Smooth muscle cell (in vitro differentiated cells): ENCODE data around the gene MRTFB. TPM values are rescaled to one million over a fixed set of nuclear protein-coding genes. Genes with fewer than 3 reads are reported as not detected.
"Not testable (repeated sequence)": the region's sequence is repeated elsewhere in the genome, so short reads cannot be mapped to it uniquely, and the experiment has no call there.

ENCODE experiments used
- DNase-seq: peaks from one replicate; lab custom pipeline; 2025; ENCODE audit not compliant: unreplicated experiment; lab: John Stamatoyannopoulos, UW
- H2AFZ ChIP-seq: fragments of 200-600 bp; sonication (generic); 2 replicates; pipeline ENCODE4 v1.6.0; 2016; ENCODE audit warnings: antibody characterized with exemption, low read depth, mild to moderate bottlenecking
- H3F3A ChIP-seq: fragments of 200-600 bp; sonication (generic); 2 replicates; pipeline ENCODE4 v1.6.0; 2017; ENCODE audit warnings: antibody characterized with exemption, low read depth
- H3K27ac ChIP-seq: fragments of 200-600 bp; sonication (generic); 2 replicates; pipeline ENCODE4 v1.5.1; 2016; ENCODE audit warnings: low read depth, mild to moderate bottlenecking
- H3K27me3 ChIP-seq: fragments of 200-600 bp; sonication (generic); 2 replicates; pipeline ENCODE4 v1.6.1; 2016; ENCODE audit warnings: low read depth, mild to moderate bottlenecking
- H3K36me3 ChIP-seq: fragments of 200-600 bp; sonication (generic); 2 replicates; pipeline ENCODE4 v1.5.1; 2016; ENCODE audit warnings: low read depth
- H3K4me1 ChIP-seq: fragments of 200-600 bp; sonication (generic); 2 replicates; pipeline ENCODE4 v1.5.1; 2016; ENCODE audit warnings: low read depth
- H3K4me2 ChIP-seq: fragments of 200-600 bp; sonication (generic); 2 replicates; pipeline ENCODE4 v1.6.0; 2016; ENCODE audit warnings: mild to moderate bottlenecking
- H3K4me3 ChIP-seq: fragments of 200-600 bp; sonication (generic); 2 replicates; pipeline ENCODE4 v1.5.1; 2016; ENCODE audit warnings: mild to moderate bottlenecking
- H3K79me2 ChIP-seq: fragments of 200-600 bp; sonication (generic); 2 replicates; pipeline ENCODE4 v1.6.0; 2016; ENCODE audit warnings: low read depth, mild to moderate bottlenecking
- H3K9ac ChIP-seq: fragments of 200-600 bp; sonication (generic); 2 replicates; pipeline ENCODE4 v1.6.0; 2016; ENCODE audit warnings: low read depth
- H3K9me3 ChIP-seq: fragments of 200-600 bp; sonication (generic); replicated peaks from 2 replicates; pipeline ENCODE4 v1.5.1; 2016; ENCODE audit warnings: low read depth
- H4K20me1 ChIP-seq: fragments of 200-600 bp; sonication (generic); 2 replicates; pipeline ENCODE4 v1.6.0; 2016; ENCODE audit warnings: low read depth
- WGBS: methylation state at CpG from one replicate; pipeline ENCODE4 v1.1.7; 2016; ENCODE audit warnings: low lambda C conversion rate; 5-methylcytosine and 5-hydroxymethylcytosine counted together
- polyA plus RNA-seq: library from polyadenylated mRNA; unstranded; fragments of >200 nt; fragmentation: Nextera tagmentation; extraction: Ambion mirVana; gene quantifications from 2 replicates; pipeline ENCODE4 v1.2.1, GENCODE V29; 2016
- total RNA-seq: library from RNA; depleted of rRNA; stranded (reverse); fragments of >200 nt; gene quantifications from 2 replicates; pipeline ENCODE4 v1.2.3, GENCODE V29; 2014
- TF ChIP-seq, protein P1 (sequence below): fragments of 200-600 bp; sonication (generic); IDR thresholded peaks from 2 replicates; pipeline ENCODE4 v1.5.1; 2017; ENCODE audit warnings: borderline replicate concordance, mild to moderate bottlenecking, antibody characterized with exemption; ENCODE audit not compliant: insufficient read depth, poor library complexity, severe bottlenecking

MRTFB gene, protein sequence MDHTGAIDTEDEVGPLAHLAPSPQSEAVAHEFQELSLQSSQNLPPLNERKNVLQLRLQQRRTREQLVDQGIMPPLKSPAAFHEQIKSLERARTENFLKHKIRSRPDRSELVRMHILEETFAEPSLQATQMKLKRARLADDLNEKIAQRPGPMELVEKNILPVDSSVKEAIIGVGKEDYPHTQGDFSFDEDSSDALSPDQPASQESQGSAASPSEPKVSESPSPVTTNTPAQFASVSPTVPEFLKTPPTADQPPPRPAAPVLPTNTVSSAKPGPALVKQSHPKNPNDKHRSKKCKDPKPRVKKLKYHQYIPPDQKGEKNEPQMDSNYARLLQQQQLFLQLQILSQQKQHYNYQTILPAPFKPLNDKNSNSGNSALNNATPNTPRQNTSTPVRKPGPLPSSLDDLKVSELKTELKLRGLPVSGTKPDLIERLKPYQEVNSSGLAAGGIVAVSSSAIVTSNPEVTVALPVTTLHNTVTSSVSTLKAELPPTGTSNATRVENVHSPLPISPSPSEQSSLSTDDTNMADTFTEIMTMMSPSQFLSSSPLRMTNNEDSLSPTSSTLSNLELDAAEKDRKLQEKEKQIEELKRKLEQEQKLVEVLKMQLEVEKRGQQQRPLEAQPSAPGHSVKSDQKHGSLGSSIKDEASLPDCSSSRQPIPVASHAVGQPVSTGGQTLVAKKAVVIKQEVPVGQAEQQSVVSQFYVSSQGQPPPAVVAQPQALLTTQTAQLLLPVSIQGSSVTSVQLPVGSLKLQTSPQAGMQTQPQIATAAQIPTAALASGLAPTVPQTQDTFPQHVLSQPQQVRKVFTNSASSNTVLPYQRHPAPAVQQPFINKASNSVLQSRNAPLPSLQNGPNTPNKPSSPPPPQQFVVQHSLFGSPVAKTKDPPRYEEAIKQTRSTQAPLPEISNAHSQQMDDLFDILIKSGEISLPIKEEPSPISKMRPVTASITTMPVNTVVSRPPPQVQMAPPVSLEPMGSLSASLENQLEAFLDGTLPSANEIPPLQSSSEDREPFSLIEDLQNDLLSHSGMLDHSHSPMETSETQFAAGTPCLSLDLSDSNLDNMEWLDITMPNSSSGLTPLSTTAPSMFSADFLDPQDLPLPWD
- total RNA-seq (20.7 and 22.6 TPM in 2 replicates), polyA plus RNA-seq (6.8 and 9.7 TPM in 2 replicates)

DNA sequence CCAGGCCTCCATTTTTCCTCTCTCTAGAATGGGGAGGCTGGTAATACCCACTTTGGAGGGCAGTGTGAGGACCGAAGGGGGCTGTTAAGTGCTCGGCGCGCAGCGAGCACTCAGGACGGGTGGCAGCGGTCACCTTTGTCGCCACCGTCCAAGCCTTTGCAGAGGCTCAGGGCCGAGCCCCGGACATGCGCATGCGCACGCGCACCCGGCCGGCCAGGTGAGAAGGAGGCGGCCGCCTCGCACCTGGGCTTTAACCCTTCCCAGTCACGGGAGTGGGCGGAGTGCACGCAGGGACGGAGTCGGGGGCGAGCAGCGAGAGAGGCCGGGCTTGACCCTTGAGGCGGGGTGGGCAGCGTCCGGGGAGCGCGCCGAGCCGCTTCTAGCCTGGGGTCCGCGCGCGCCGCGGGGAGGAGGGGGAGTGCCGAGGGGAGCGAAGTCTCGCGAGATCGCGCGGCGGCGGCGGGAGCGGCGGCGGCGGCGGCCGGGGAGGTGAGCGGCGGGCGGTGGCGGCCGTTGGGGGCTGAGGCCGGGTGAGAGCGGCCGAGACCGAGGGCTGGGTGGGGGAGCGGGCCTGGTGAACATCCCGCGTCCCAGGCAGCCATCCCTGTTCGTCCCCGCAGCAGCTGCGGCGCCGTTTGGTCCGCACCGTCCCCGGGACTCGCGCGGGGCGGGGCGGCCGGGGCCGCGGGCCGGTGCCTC is at the start of gene MRTFB:
TSS of gene MRTFB (plus strand) at position 443 of the 699 bp plus-strand sequence. CDS start 69,288 bp downstream, outside the sequence.
- H3K9me3 ChIP-seq, result no peaks in the 10 kb centered on the region
- peak within 1 kb of the TSS; percentile 91 for H3K9ac ChIP-seq
- TF ChIP-seq, protein P1, sequence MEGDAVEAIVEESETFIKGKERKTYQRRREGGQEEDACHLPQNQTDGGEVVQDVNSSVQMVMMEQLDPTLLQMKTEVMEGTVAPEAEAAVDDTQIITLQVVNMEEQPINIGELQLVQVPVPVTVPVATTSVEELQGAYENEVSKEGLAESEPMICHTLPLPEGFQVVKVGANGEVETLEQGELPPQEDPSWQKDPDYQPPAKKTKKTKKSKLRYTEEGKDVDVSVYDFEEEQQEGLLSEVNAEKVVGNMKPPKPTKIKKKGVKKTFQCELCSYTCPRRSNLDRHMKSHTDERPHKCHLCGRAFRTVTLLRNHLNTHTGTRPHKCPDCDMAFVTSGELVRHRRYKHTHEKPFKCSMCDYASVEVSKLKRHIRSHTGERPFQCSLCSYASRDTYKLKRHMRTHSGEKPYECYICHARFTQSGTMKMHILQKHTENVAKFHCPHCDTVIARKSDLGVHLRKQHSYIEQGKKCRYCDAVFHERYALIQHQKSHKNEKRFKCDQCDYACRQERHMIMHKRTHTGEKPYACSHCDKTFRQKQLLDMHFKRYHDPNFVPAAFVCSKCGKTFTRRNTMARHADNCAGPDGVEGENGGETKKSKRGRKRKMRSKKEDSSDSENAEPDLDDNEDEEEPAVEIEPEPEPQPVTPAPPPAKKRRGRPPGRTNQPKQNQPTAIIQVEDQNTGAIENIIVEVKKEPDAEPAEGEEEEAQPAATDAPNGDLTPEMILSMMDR, result no peak
- no peaks in the 10 kb centered on the region for H3F3A ChIP-seq
- DNase-seq, result peak; percentile 42
- 2% methylated on average over 34 of the region's 86 CpGs for WGBS
- H3K36me3 ChIP-seq, result no peaks in the 10 kb centered on the region
- H2AFZ ChIP-seq, result peak within 1 kb of the TSS; percentile 98
- H3K27ac ChIP-seq, result peak within 1 kb of the TSS; percentile 51
- H3K4me1 ChIP-seq, result peaks cover 5% of the 10 kb centered on the region
- peak within 1 kb of the TSS; percentile 96 for H3K4me3 ChIP-seq
- H3K27me3 ChIP-seq, result no peaks in the 10 kb centered on the region
- peaks cover 46% of the 10 kb centered on the region for H3K79me2 ChIP-seq
- peak within 1 kb of the TSS; percentile 100 for H3K4me2 ChIP-seq
- peaks cover 15% of the 10 kb centered on the region for H4K20me1 ChIP-seq

DNA sequence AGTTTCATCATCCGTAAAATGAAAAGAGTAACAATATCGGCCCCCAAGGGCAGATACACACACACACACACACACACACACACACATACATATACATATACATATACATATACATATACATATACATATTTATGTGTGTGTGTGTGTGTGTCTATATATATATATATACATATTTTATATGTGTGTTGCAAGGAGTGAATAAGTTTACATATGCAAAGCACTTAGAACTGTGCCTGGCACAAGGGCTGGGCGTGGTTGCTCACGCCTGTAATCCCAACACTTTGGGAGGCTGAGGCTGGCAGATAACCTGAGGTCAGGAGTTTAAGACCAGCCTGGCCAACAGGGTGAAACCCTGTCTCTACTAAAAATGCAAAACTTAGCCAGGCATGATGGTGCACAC is 47.6 kb upstream of the MRTFB start:
- not testable (repeated sequence) for H3K9me3 ChIP-seq, H3K79me2 ChIP-seq, H4K20me1 ChIP-seq, DNase-seq, H3K9ac ChIP-seq, H3K4me3 ChIP-seq, H2AFZ ChIP-seq, H3K27me3 ChIP-seq, H3K27ac ChIP-seq, H3K4me1 ChIP-seq, H3F3A ChIP-seq, H3K4me2 ChIP-seq, H3K36me3 ChIP-seq
- 96% methylated on average over 4 of the region's 4 CpGs for WGBS

DNA sequence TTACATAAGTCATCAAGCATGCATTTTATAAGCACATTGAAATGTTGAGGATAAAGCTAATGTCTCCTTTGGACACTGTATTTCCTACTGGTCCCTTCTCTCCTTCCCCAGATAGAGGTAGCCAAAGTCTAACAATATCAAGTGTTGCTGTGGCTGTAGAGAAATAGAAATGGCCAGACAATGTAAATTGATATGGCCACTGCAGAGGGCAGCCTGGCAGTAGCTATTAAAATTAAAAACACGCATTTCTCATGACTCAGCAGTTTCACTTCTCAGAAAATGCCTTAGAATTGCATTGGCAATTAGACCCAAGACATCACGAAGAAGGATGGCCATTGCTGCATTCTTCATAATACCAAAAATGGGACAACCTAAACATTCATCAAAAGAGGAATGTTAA is 46.8 kb upstream of the MRTFB start:
- no peaks in the 10 kb centered on the region for H3F3A ChIP-seq
- no peak overlapping the region for H3K4me2 ChIP-seq
- TF ChIP-seq, protein P1, result no peak
- H2AFZ ChIP-seq, result no peak overlapping the region
- DNase-seq, result no peak
- H3K27me3 ChIP-seq, result no peaks in the 10 kb centered on the region
- no peaks in the 10 kb centered on the region for H3K9me3 ChIP-seq
- H3K36me3 ChIP-seq, result no peaks in the 10 kb centered on the region
- H3K9ac ChIP-seq, result no peak overlapping the region
- no peak overlapping the region for H3K27ac ChIP-seq
- H4K20me1 ChIP-seq, result no peaks in the 10 kb centered on the region
- 83% methylated on average over 2 of the region's 2 CpGs for whole genome bisulfite sequencing
- H3K4me1 ChIP-seq, result no peaks in the 10 kb centered on the region
- no peaks in the 10 kb centered on the region for H3K79me2 ChIP-seq
- no peak overlapping the region for H3K4me3 ChIP-seq
